Stimulated activated CD8-positive, alpha-beta memory T cell treated with anti-CD3 and anti-CD28 coated beads, Interleukin-4, amount 100 ng/mL, for 24 hours (primary cell): Measurements from ENCODE around the gene SCGB3A2.

Experiments
- DNase-seq: peaks from one replicate; pipeline ENCODE4 v3.0.0-alpha.2; 2020; ENCODE audit warnings: low read depth

Gene SCGB3A2

DNA sequence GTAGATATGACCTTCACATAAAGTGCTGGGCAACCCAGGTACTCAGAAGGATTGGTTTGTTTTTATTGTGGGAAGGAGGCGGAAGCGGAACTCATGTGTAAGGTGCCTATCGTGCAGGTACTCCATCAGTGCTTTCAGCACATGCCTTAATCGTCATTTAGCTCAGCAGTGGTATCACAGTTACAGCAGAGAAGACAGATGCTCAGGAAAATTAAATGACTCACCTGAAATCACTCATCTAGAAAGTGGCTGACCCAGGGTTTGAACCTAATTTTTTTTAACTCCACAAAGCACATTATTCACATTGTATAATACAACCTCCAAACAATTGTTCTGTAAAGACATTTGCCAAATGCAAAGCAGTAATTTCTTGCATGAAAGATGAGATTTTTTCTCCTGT, 25.6 kb downstream of the SCGB3A2 start:
- DNase-seq: no peak

DNA sequence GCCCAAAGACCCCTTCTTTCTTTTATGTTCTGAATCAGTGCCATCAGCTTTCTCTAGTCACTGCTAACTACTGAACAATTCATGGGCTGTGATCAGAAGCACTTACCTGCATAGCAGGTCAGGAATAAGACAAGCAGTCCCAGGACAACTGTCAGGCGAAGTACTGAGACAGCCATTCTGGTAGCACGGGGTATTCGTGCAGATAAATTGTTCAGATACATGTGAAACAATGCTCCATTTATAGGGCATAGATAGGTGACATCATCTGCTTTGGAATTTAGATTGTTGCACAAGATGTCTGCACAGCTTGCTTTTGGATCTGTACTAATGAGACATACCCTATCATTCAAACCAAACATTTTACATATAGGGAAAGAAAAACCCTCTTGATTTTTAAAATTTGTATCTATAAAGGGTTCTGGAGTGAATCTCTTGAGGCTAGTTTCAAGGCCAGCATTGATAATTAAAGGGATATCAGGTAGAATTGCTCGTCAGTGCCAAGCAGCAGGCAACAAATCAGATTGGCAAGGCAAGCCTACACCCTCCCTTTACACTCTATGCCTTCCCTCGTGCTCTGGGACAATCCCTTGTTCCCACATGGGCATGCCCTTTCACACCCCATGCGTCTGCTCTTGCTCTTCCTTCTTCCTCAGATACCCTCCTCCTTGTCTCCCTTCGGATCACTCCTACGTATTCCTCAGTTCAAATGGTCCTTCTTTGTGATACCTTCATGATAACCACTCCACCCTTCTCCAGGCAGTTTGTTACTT, 28.0 kb downstream of the SCGB3A2 start, which contains the start of gene C5orf46:
C5orf46 (minus strand) TSS at position 213 of the 770 bp plus-strand sequence; CDS start at position 176, 37 bp downstream.
- DNase-seq: no peak

DNA sequence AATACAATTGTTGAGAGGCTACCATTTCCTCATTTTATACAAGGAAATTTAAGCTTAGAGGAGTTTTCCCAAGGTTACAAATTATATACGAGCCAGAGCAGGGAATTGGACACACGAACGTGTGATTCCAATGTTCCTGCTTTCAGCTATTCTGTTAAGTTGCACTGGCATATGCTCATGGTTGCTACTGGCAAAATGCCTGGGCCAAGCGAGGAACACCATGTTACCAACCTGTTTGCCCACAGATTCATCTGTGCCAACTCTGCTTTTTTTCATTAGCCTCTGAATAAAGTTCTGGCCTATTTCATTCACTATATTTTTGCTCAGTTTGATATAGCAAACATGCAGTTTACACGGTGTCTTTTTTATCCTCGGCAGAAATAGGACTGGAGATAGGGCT, 32.9 kb downstream of the SCGB3A2 start:
- no peak for DNase-seq

DNA sequence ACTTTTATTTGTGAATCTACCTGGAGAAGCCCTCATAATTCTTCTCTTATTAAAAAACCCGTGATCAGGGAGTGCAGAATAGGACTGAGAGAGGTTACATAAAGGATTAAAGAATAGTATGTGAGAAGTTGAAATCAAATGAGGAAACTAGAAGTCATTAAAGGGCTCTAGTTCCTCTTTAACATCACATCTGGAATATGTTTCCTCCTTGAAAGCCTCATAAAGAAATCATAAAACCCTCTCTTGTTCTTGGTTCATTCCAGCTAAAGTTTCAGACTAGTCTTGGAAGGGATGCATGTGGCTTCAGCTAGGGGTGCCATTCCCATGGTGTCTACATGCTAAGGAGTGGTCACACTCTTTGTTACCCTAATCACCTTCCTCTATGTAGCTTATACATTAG, 33.5 kb downstream of the SCGB3A2 start:
- DNase-seq: no peak

DNA sequence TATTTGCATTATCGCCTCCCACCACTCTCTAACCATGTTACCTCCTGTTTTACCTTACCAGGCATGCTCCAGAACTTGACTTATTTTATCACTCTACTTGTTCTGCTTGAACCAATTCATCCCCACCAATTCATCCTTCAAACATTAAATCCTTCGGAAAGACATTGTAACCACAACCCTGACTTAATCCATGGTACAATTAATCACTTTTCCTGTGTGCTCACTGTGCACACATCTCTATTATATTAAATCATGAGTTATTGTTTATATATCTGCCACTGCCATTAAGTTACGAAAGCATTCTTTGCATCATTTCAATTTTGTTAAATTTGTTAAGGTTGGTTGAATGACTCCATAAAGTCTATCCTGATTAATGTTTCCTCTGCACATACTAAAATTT, 35.3 kb downstream of the SCGB3A2 start:
- no peak for DNase-seq

DNA sequence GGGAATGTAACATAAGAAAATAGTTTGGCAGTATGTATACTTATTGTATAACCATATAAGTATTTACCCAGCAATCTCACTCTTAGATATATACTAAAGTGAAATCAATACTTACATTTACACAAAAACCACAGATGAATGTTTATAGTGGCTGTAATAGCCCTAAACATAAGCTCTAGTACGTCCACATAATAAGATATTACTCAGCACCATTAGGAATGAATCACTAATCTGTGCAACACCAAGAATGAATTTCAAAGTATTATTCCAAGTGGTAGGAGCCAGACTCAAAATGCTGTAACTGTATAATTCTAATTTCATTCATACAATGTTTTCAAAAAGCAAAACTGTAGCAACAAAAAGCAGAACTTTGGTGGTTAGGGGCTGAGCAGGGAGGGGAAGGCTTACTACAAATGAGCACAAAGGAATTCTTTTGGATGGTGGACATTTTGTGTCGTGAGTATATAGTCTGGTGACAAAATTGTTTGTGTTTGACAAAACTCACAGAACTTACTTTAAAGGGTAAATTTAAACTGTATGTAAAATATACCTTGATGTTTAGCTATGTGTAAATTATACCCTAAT, 39.7 kb downstream of the SCGB3A2 start:
- DNase-seq: no peak

DNA sequence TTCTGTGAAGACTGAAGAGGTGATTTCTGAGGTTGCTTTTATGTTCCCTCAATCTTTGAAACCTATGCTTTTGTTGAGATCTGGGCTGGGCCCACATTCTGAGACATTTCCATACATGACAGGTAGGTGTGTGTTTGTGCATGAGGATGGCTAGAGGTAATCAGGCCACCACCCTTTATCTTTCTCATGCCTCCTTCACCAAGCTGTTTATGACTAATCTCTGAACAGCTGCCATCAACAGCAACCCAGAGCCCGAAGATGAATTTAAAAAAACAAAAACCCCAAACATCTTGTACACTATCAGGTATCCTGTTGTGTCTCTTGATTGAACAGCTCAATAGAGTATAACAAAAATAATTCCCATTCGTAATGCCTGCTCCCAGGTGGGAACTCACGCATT, 40.4 kb downstream of the SCGB3A2 start:
- DNase-seq: no peak

DNA sequence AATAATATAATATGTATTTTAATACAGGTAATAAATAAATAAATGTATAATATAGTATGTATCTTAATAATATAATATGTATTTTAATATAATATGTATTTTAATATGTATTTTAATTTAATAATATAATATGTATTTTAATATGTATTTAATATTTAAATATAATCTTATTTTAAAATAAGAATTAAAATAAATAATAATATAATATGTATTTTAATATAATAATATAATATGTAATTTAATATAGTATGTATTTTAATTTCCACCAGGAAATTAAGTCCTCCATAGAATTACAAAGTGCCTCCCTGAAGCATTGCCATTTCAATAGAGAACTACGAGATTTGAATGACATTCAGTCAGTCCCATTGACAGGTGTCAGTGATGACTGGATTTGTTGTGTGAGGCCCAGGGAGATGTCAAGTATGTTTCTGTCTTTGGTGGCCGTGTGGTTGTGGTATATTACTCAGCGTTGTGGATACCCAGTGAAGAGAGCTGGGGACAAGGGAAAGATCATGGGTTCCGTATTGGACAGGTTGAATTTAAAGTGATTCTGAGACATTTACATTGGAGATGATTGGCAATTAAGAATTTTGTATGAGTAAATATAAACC, 42.0 kb downstream of the SCGB3A2 start:
- DNase-seq: no peak

DNA sequence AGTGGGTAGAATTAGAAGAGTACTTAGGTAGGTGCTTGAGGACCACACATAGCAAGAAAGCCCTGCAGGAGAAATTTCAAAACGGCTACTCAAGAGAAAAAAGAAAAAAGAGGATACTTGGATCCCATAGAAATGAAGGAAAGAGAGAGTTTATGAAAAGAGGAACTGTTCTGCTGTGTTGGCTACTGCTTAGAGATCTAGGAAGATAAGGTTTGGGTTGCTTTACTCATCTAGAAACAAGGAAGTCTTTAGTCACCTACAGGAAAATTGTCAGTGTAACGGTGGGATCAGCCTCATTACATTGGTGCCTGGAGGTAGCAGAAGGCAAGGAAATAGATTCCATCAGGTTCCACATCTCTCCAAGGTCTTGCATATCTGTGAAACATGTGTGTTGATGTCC, 42.6 kb downstream of the SCGB3A2 start:
- DNase-seq: no peak

DNA sequence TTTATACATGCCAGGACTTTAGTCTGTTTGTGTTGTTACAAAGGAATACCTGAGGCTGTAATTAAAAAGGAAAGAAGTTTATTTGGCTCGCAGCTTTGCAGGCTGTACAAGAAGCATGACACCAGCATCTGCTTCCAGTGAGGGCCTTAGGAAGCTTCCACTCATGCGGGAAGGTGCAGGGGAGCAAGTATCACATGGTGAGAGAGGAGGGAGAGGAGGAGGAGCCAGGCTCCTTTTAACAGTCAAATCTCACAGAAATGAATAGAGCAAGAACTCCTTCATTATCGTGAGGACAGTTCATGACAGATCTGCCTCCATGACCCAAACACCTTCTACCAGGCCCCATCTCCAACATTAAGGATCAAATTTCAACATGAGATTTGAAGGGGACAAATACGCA, 46.5 kb downstream of the SCGB3A2 start:
- DNase-seq: no peak

DNA sequence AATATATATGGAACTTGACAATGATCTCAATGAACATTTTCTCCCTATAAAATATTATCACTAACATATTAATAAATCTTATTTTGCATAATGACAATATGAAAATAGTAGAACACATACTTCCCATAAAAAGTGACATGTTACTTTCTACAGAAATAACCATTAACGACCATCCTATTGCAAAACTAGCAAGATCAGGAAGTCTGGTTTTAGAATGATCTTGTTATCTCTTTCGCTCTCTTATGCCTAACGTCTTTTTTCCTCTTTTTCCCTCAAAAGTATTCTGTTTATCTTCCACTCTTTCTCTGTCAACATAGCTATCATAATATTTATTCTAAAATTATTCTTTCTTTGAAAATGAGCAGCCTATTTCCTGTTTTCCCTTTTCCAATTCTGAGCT, 49.4 kb downstream of the SCGB3A2 start:
- no peak for DNase-seq

DNA sequence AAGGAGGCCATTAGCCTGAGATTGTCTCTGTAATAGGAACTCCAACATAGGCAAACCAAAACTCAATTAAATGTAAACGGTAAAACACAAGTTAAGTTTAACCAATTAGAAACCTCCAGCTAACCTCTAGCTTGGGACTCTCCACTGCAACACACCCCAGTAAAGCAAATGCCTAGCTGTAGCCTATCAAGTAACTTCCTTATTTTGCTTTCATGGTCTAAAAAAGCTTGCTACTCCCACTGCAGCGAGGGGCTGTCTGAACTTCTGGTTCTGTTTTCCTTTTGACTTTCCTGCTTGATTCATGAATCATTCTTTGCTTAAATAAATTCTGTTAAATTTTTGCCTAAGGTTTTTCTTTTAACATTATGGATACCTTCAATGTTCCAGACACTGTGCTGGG, 52.3 kb downstream of the SCGB3A2 start:
- no peak for DNase-seq
